ENCODE measurements around the gene SEC62.

The SEC62 gene, protein sequence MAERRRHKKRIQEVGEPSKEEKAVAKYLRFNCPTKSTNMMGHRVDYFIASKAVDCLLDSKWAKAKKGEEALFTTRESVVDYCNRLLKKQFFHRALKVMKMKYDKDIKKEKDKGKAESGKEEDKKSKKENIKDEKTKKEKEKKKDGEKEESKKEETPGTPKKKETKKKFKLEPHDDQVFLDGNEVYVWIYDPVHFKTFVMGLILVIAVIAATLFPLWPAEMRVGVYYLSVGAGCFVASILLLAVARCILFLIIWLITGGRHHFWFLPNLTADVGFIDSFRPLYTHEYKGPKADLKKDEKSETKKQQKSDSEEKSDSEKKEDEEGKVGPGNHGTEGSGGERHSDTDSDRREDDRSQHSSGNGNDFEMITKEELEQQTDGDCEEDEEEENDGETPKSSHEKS

GRCh38 chr3:169966428-169966950 lies at the start of gene SEC62:
TSS of gene SEC62 (plus strand) at chr3:169966807. CDS start at chr3:169966823, 16 bp downstream.
- DNase-seq (ENCODE audit: low read depth) = peak; percentile 88

GRCh38 chr3:169923189-169923588 lies 43.4 kb upstream of the SEC62 start:
- peak; percentile 4 for DNase-seq (ENCODE audit: low read depth)

- DNase-seq (ENCODE audit: low read depth) = no peak
Measured at GRCh38 chr3:169923831-169924230, 42.8 kb upstream of the SEC62 start.

DNA sequence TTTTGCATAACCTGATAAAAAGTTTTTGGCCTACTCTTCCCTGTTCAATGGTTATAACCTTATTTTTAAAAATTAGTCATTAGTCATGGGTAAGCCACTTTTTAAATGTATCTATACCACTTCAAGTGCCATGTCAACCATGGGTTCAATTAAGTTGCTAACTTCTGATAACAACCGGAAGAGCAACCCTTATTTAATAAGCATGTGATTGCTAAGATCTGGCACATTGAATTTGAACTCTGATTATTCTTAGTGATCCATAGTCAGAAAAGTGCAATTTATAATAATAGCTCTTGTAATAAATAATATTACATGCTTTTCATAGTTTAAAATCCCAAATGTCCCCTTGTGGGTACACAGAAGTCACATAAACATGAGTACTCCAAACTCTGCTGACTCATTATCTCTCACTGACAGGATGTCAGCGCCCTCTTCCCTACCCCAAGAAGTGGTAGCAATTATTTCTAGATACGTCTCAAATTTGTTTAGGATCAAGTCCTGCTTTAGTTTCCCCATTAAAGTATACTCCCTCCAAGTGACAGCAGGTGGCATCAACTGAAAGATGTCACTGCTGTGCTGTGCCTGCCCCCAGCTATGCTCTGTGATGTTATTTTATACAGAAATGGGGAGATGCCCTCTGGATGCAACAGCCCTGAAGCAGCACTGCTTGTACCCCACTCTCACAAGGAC lies 36.6 kb upstream of the SEC62 start:
- DNase-seq (ENCODE audit: low read depth) = no peak

- no peak for DNase-seq (ENCODE audit: low read depth)
Measured at GRCh38 chr3:169930843-169931242, 35.8 kb upstream of the SEC62 start.

- DNase-seq (ENCODE audit: low read depth) = no peak
Measured at GRCh38 chr3:169931747-169932520, 34.7 kb upstream of the SEC62 start.

GRCh38 chr3:169939320-169939719 lies 27.3 kb upstream of the SEC62 start:
- no peak for DNase-seq (ENCODE audit: low read depth)

GRCh38 chr3:169939751-169940150 lies 26.9 kb upstream of the SEC62 start:
- no peak for DNase-seq (ENCODE audit: low read depth)

- DNase-seq (ENCODE audit: low read depth) = no peak
Measured at GRCh38 chr3:169940470-169941181, 26.0 kb upstream of the SEC62 start.

GRCh38 chr3:169945313-169945712 lies 21.3 kb upstream of the SEC62 start:
- no peak for DNase-seq (ENCODE audit: low read depth)

- DNase-seq (ENCODE audit: low read depth) = no peak
Measured at GRCh38 chr3:169946336-169946735, 20.3 kb upstream of the SEC62 start.

- no peak for DNase-seq (ENCODE audit: low read depth)
Measured at GRCh38 chr3:169948559-169949448, 17.8 kb upstream of the SEC62 start.

DNA sequence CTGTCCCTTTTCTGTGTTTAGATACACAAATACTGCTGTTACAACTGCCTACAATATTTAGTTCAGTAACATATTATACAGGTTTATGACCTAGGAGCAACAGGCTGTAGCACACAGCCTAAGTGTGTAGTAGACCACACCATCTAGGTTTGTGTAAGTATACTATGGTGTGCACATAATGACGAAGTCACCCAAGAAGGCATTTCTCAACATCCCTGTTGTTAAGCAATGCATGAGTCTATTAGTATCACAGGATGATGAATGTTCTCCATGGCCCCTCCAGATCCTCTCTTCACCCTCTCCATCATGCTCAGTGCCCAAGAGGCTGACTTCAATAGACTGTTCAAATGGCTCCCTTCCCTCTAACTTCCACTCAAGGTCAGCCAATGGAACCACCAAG lies 14.6 kb upstream of the SEC62 start:
- no peak for DNase-seq (ENCODE audit: low read depth)

DNA sequence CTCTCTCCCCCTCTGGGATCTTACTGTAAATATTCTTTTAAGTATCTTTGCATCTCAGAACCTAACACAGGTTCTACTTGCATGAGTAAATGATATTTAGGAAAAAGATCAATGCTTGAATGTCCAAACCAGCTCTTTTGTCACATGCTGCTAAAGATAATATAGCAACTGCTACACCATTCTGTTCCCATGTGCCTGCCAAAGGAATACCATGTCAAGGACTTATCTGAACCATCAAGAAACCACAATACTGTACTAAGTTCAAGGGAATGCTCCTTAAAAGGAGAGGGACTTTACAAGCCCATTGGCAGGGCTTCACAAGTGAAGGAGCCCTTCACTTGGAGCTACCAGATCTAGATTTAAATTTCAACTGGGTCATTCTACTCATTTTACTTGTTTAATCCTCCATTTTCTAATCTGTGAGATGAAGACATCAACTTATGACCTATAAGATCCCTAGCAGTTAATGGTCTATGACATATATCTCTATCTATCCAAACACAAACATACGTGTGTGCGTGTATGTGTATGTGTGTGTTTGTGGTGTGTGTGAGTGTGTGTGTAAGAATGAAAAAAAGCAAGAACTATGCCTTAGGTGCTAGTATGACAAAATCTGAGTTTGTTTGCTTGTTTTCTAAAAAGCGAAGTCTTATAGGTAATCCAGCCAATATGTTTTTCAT lies 13.0 kb upstream of the SEC62 start:
- DNase-seq (ENCODE audit: low read depth) = no peak

DNA sequence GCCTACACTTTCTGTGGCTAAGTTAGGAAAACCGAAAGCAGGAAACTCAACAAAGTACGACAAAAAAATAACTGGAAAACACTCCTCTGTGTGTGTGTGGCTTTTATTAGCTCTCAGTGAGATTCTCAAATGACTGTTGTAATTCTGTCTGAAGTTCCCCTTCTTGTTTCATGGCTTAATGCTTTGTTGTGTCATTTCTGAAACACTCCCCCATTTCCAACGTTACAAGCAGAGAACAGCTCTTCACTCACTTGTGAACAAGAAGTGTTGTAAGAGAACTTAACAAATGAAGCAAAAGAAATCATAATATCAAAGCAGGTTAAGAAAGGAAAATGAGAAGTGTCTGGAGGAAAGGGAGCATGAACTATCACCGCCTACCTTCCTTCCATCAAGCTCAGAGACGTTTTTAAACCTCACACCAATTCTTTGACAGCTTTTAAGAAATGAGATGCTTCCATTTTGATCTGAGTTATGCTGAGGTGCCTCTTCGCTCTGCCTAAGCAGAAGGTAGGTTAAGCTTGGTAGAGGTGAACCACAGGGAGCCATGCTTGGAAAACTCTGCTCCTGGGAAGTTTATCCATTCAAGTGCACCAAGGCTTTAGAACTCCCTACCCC lies 12.4 kb upstream of the SEC62 start:
- no peak for DNase-seq (ENCODE audit: low read depth)

- no peak for DNase-seq (ENCODE audit: low read depth)
Measured at GRCh38 chr3:169955406-169955805, 11.2 kb upstream of the SEC62 start.

DNA sequence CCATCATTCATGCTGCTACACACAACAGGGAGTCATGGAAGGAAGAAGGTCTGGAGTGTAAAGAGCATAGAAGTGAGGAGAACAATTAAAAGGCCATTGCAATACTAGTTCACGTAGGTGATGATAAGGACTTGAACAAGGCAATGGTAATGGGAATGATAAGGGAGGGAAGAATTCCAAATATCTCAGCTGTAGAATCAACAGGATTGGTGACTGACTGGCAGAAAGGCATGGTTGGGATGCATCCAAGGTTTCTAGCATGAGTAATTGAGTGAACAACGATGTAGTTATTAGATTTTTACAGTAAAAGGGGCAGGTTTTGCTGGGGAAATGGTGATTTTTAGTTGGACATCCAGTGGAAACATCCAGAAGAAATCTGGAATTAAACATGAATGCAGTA lies 2.4 kb upstream of the SEC62 start:
- DNase-seq (ENCODE audit: low read depth) = peak; percentile 68

DNA sequence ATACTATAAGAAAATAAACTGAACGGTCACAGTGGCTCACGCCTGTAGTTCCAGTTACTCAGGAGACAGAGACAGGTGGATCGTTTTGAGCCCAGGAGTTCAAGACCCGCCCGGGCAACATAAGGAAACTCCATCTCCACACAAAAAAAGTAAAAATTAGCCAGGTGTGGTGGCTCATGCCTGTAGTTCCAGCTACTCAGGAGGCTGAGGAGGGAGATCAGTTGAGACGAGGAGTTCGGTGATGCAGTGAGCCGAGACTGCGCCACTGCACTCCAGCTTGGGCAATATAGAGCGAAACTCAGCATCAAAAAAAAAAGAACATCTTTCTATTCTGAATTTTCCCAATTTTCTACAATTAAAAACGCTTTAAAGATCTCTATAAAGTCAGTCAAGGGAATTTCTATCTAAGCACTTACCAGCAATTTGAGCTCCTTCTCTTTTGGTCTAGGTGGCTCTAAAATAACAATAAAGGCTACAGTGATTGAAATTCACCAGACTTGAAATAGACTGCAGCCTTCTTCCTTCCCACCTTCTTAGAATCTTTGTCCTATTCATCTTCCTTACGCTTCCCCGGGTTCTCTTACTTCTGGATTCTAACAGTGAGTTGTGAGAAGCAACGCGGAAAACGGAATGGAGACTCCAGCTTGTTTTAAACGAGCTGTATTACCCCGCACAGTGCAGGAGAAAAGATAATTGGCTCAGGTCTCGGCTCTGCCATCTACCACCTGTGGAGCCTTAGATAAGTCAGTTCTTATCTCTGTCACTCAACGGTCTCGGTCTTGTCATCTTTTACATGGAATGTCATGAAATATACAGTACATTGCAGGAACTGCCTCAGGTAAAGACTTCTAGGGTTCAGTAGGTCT lies 812 bp upstream of the SEC62 start:
- DNase-seq (ENCODE audit: low read depth) = peak; percentile 4

Measured in iris pigment epithelial cell (primary cell).